Body of pancreas (tissue), 4 donors: ENCODE measurements around the gene ROBO1. TPM values are rescaled to one million over a fixed set of nuclear protein-coding genes. Genes with fewer than 3 reads are reported as not detected.

Experiments used
- ATAC-seq: fragments of 150-250 bp; one replicate; pipeline ENCODE4 v1.9.1; 2016
- DNase-seq, 4 donors: peaks; one replicate each; pipeline ENCODE4 v3.0.0-alpha.2; 2019
- H3K27ac ChIP-seq, 4 donors: fragments of 200-600 bp; sonication (generic); 1 replicate in 3 of 4; 2 replicates in 1 of 4; pipeline versions ENCODE4 v1.5.1 to v1.6.1; 2016 to 2019; ENCODE audit warnings: mild to moderate bottlenecking in 1 of 4, mixed read lengths in 1 of 4, moderate library complexity in 1 of 4
- H3K27me3 ChIP-seq, 2 donors: fragments of 200-600 bp; sonication (generic); one replicate each; pipeline ENCODE4 v1.6.0; 2016; ENCODE audit warnings: mild to moderate bottlenecking in 1 of 2
- H3K36me3 ChIP-seq, 2 donors: fragments of 200-600 bp; sonication (generic); replicated peaks in 1 of 2; 2 replicates each; pipeline ENCODE4 v1.5.1; 2016; ENCODE audit warnings: low read depth in 2 of 2; ENCODE audit not compliant: insufficient read depth in 1 of 2
- H3K4me1 ChIP-seq: fragments of 200-600 bp; sonication (generic); one replicate; pipeline ENCODE4 v1.6.0; 2016
- H3K4me3 ChIP-seq, 2 donors: fragments of 200-600 bp; sonication (generic); 1 replicate in 1 of 2; 2 replicates in 1 of 2; pipeline ENCODE4 v1.5.1; 2016 to 2019
- H3K9me3 ChIP-seq, 3 donors: fragments of 200-600 bp; sonication (generic); 1 replicate in 2 of 3; 2 replicates in 1 of 3; pipeline ENCODE4 v1.5.1; 2016
- CTCF ChIP-seq, 7 experiments: fragments of 450-650 bp in 4 of 7; fragments of 200-600 bp in 3 of 7; sonication (generic) in 3 of 7; IDR thresholded peaks; one replicate each; pipeline ENCODE4 v1.5.1; 2016 to 2019; ENCODE audit warnings: antibody characterized with exemption in 7 of 7
- POLR2A ChIP-seq, 3 donors: fragments of 450-650 bp; IDR thresholded peaks; one replicate each; pipeline ENCODE4 v1.6.1; 2016; ENCODE audit warnings: antibody characterized with exemption in 3 of 3, mild to moderate bottlenecking in 2 of 3
- WGBS, 2 donors: methylation state at CpG; one replicate each; pipeline ENCODE4 v1.1.5; 2017; 5-methylcytosine and 5-hydroxymethylcytosine counted together
- intact Hi-C: fragments of 100-400 bp; cut with DNase I; formaldehyde crosslinking; loops from one replicate; pipeline ENCODE4 v1.15.1; 2023
- total RNA-seq, 2 donors: library from RNA; depleted of rRNA; stranded (reverse); fragments of >200 nt; gene quantifications; one replicate each; pipeline ENCODE4 v1.1.0, GENCODE V29; 2016

The ROBO1 gene
- total RNA-seq, 2 donors from 2014 or later = 3.9 to 9.9 TPM

GRCh38 chr3:79497447-79498111, 270.2 kb downstream of the ROBO1 start:
- H3K36me3 ChIP-seq = no peaks in the 10 kb centered on the region
- ATAC-seq (no peak), DNase-seq (no peak)
- no peak overlapping the region for H3K4me3 ChIP-seq
- no peaks in the 10 kb centered on the region for H3K4me1 ChIP-seq
- no peaks in the 10 kb centered on the region for H3K27me3 ChIP-seq
- no peaks in the 10 kb centered on the region for H3K9me3 ChIP-seq
- intact Hi-C loops = no loop called here
- TF ChIP-seq CTCF (IDR thresholded peaks at IDR 0.05) (peak; percentile 27 to 83 (median 54)), POLR2A (IDR thresholded peaks at IDR 0.05) (no peak)
- no peak overlapping the region for H3K27ac ChIP-seq
- 20 to 24% methylated on average over 7 of the region's 7 CpGs for WGBS, 2 donors

GRCh38 chr3:79491029-79491641, 276.7 kb downstream of the ROBO1 start:
- TF ChIP-seq POLR2A (IDR thresholded peaks at IDR 0.05) = no peak
- TF ChIP-seq CTCF (IDR thresholded peaks at IDR 0.05) = no peak
- no peaks in the 10 kb centered on the region for H3K9me3 ChIP-seq
- WGBS, 2 donors = 46 to 49% methylated on average over 4 of the region's 4 CpGs

GRCh38 chr3:79490165-79491028, 277.4 kb downstream of the ROBO1 start:
- Histone ChIP-seq H3K4me3 (no peak overlapping the region), H3K36me3 (no peaks in the 10 kb centered on the region), H3K4me1 (peaks cover 8% of the 10 kb centered on the region), H3K27ac (no peak overlapping the region), H3K27me3 (no peaks in the 10 kb centered on the region), H3K9me3 (no peaks in the 10 kb centered on the region)
- DNase-seq = peak; percentile 62 to 86 (median 76)
- TF ChIP-seq CTCF (IDR thresholded peaks at IDR 0.05) (no peak), POLR2A (IDR thresholded peaks at IDR 0.05) (no peak)
- ATAC-seq = peak; percentile 40
- WGBS, 2 donors = 42 to 44% methylated on average over 8 of the region's 8 CpGs
- intact Hi-C loops = no loop called here

More at GRCh38 chr3:79491029-79491641, 276.7 kb downstream of the ROBO1 start:
- Histone ChIP-seq H3K4me1 (peaks cover 8% of the 10 kb centered on the region), H3K27ac (no peak overlapping the region), H3K4me3 (no peak overlapping the region), H3K36me3 (no peaks in the 10 kb centered on the region), H3K27me3 (no peaks in the 10 kb centered on the region)
- ATAC-seq (no peak), DNase-seq (no peak)
- intact Hi-C loops = no loop called here

- intact Hi-C loops = no loop called here
- no peak overlapping the region for H3K27ac ChIP-seq
- TF ChIP-seq CTCF (IDR thresholded peaks at IDR 0.05) (no peak), POLR2A (IDR thresholded peaks at IDR 0.05) (no peak)
- peaks cover 8% of the 10 kb centered on the region for H3K4me1 ChIP-seq
- H3K4me3 ChIP-seq = no peak overlapping the region
- no peak for DNase-seq
- H3K9me3 ChIP-seq = no peaks in the 10 kb centered on the region
- no peak for ATAC-seq
- WGBS, 2 donors = 91 to 93% methylated on average over 2 of the region's 2 CpGs
- H3K36me3 ChIP-seq = no peaks in the 10 kb centered on the region
- no peaks in the 10 kb centered on the region for H3K27me3 ChIP-seq
Measured at GRCh38 chr3:79488407-79488806, 279.4 kb downstream of the ROBO1 start.
